Testis (tissue), 3 donors: ENCODE measurements around the gene ARSA. TPM values are rescaled to one million over a fixed set of nuclear protein-coding genes. Genes with fewer than 3 reads are reported as not detected.

Source experiments
- DNase-seq: peaks from one replicate; pipeline ENCODE4 v3.0.0-alpha.2; 2019
- H3K27ac ChIP-seq, 2 donors: fragments of 200-600 bp; sonication (generic); one replicate each; pipeline ENCODE4 v1.5.1; 2019
- H3K27me3 ChIP-seq: fragments of 200-600 bp; sonication (generic); one replicate; pipeline ENCODE4 v1.5.1; 2019
- H3K36me3 ChIP-seq: fragments of 200-600 bp; sonication (generic); one replicate; pipeline ENCODE4 v1.5.1; 2017; ENCODE audit warnings: low read depth; ENCODE audit errors: missing control alignments
- H3K4me1 ChIP-seq: fragments of 200-600 bp; sonication (generic); one replicate; pipeline ENCODE4 v1.5.1; 2019
- H3K4me3 ChIP-seq, 2 donors: fragments of 200-600 bp; sonication (generic); one replicate each; pipeline ENCODE4 v1.5.1; 2017 to 2019
- H3K9me3 ChIP-seq: fragments of 200-600 bp; sonication (generic); one replicate; pipeline ENCODE4 v1.5.1; 2017
- POLR2A ChIP-seq: fragments of 450-650 bp; IDR thresholded peaks from one replicate; pipeline ENCODE4 v1.6.1; 2017; ENCODE audit warnings: antibody characterized with exemption, mild to moderate bottlenecking, moderate library complexity
- WGBS, 2 donors: methylation state at CpG; one replicate each; pipeline ENCODE4 v1.1.5; 2018; 5-methylcytosine and 5-hydroxymethylcytosine counted together
- intact Hi-C: fragments of 100-400 bp; cut with DNase I; formaldehyde crosslinking; loops from one replicate; pipeline ENCODE4 v1.15.1; 2023; ENCODE audit warnings: low total_unique reads
- polyA plus RNA-seq: library from polyadenylated mRNA; stranded (reverse); fragments of 350-450 nt; fragmentation: Illumina TruSeq; extraction: RNeasy Lipid Tissue Mini Kit (QIAGEN cat#74804); gene quantifications from one replicate; pipeline ENCODE4 v1.2.3, GENCODE V29; 2014; ENCODE audit warnings: low read depth, low replicate concordance; ENCODE audit not compliant: insufficient read depth
- total RNA-seq, 2 donors: library from RNA; depleted of rRNA; stranded (reverse); fragments of >200 nt; gene quantifications; one replicate each; pipeline ENCODE4 v1.2.3, GENCODE V29; 2016
- TF ChIP-seq, protein P1 (sequence below), 3 experiments: fragments of 450-650 bp in 2 of 3; fragments of 200-600 bp in 1 of 3; sonication (generic) in 1 of 3; IDR thresholded peaks; one replicate each; pipeline ENCODE4 v1.5.1; 2016 to 2019; ENCODE audit warnings: antibody characterized with exemption in 3 of 3, mild to moderate bottlenecking in 2 of 3, moderate library complexity in 1 of 3

ARSA gene
- total and polyA plus RNA-seq, 3 donors from 2014 or later: 60.9 to 95.9 (median 73.5) TPM

DNA sequence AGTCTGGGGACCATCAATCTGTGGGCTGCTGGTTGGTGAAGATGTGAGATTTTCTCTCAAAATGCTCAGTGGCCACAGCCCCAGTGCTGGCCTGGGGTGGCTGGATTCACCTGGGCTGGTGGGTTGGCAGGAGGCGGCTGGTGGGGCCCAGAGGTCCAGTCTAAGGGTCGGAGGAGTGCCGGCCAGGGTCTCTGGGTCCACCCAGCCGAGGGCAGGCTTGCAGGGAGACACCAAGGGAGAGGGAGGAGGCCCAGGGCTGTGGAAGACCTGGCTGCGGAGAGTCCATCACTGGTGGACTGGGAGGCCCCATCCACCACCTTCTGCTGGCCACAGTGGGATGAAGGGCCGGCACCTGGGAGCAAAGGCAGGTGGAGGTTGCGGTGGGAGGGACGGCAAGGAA lies 44.1 kb upstream of the ARSA start:
- no peak for TF ChIP-seq POLR2A
- TF ChIP-seq, protein P1, sequence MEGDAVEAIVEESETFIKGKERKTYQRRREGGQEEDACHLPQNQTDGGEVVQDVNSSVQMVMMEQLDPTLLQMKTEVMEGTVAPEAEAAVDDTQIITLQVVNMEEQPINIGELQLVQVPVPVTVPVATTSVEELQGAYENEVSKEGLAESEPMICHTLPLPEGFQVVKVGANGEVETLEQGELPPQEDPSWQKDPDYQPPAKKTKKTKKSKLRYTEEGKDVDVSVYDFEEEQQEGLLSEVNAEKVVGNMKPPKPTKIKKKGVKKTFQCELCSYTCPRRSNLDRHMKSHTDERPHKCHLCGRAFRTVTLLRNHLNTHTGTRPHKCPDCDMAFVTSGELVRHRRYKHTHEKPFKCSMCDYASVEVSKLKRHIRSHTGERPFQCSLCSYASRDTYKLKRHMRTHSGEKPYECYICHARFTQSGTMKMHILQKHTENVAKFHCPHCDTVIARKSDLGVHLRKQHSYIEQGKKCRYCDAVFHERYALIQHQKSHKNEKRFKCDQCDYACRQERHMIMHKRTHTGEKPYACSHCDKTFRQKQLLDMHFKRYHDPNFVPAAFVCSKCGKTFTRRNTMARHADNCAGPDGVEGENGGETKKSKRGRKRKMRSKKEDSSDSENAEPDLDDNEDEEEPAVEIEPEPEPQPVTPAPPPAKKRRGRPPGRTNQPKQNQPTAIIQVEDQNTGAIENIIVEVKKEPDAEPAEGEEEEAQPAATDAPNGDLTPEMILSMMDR (IDR thresholded peaks at IDR 0.05): no peak
- H3K27me3 ChIP-seq: no peaks in the 10 kb centered on the region
- DNase-seq: no peak
- intact Hi-C loops: no loop called here
- H3K27ac ChIP-seq: no peak overlapping the region
- no peaks in the 10 kb centered on the region for H3K9me3 ChIP-seq
- 60 to 79% methylated on average over 4 to 8 of the region's 8 CpGs for WGBS, 2 donors
- H3K4me3 ChIP-seq: no peak overlapping the region
- H3K4me1 ChIP-seq: peaks cover 6% of the 10 kb centered on the region
- no peaks in the 10 kb centered on the region for H3K36me3 ChIP-seq

DNA sequence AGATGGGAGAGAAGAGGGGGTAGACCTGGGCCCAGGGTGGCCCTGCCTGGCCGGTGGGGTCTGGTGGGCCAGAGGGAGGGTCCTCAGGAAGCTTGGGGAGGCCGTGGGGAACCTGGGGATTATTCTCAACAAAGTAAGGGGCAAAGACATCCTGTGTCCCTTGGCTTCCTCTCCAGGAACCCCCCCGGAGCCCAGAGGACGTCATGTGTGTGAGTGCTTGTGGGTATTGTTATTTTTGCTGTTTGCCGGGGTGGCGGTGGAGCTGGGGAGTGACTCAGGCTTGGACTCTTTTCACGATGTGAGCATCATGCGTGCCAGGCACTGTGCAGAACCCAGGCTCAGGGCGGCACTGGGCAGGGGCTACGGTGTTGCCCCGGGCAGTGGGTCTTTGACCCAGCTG lies 43.7 kb upstream of the ARSA start:
- Histone ChIP-seq H3K27ac (no peak overlapping the region), H3K36me3 (no peaks in the 10 kb centered on the region), H3K9me3 (no peaks in the 10 kb centered on the region), H3K4me3 (no peak overlapping the region), H3K27me3 (no peaks in the 10 kb centered on the region), H3K4me1 (peaks cover 6% of the 10 kb centered on the region)
- 47 to 80% methylated on average over 5 to 11 of the region's 11 CpGs for WGBS, 2 donors
- intact Hi-C loops: no loop called here
- DNase-seq: no peak
- TF ChIP-seq, protein P1 (IDR thresholded peaks at IDR 0.05): no peak
- TF ChIP-seq POLR2A: no peak

DNA sequence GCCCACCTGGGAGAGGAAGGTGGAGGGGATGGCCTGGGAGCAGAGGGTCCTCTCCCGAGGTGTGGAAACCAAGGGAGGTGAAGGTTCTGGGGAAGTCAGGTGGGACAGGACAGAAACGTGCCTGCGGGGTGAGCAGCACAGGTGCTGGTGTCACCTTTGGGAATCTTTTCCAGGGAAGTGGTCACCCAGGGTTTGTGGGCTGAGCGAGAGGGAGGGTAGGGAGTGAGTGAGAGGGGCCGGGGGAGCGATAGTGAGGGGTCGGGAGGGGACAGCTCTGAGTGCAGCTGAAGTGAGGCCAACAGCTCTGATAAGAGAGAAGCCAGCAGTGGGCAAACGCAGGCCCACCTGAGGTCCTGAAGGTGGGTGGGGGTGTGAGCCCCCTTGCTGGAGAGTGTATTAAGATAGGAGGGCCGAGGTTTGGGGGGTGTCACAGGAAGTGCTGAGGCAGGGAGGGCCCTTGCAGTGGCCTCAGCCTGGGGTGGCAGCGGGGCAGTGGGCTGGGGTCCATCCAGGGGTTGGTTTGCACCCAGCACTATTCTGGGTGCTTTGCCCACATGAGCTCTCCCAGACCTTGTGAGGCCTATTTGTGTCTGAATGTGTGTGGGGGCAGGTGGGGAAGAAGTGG lies 43.1 kb upstream of the ARSA start:
- no peak for TF ChIP-seq POLR2A
- TF ChIP-seq, protein P1 (IDR thresholded peaks at IDR 0.05): no peak
- no peak overlapping the region for H3K4me3 ChIP-seq
- WGBS, 2 donors: 65 to 73% methylated on average over 10 of the region's 10 CpGs
- DNase-seq: no peak
- no peaks in the 10 kb centered on the region for H3K36me3 ChIP-seq
- H3K4me1 ChIP-seq: peaks cover 6% of the 10 kb centered on the region
- intact Hi-C loops: no loop called here
- no peaks in the 10 kb centered on the region for H3K9me3 ChIP-seq
- no peak overlapping the region for H3K27ac ChIP-seq
- no peaks in the 10 kb centered on the region for H3K27me3 ChIP-seq

DNA sequence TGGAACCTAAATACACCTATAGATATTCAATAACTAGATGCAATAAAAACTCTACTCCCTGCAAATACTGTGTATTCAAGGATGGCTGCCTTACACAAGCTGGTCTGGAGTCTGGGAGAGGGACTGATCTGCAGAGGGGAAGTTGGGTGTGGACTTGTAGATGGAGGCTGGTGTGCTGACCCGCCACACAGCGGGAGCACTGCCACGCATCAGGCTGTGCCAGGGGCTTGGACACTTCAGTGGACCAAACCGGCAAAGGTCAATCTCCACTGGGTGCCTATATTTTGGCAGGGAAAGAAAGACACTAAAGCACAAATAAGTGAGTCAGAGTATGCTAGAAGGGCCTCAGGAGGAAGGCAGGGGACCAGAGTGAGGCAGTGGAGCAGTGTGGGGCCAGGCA lies 42.6 kb upstream of the ARSA start:
- intact Hi-C loops: no loop called here
- Histone ChIP-seq H3K27me3 (no peaks in the 10 kb centered on the region), H3K4me3 (no peak overlapping the region), H3K4me1 (peaks cover 6% of the 10 kb centered on the region), H3K27ac (no peak overlapping the region), H3K9me3 (no peaks in the 10 kb centered on the region), H3K36me3 (no peaks in the 10 kb centered on the region)
- WGBS, 2 donors: 66 to 92% methylated on average over 4 of the region's 4 CpGs
- TF ChIP-seq POLR2A: no peak
- no peak for DNase-seq

DNA sequence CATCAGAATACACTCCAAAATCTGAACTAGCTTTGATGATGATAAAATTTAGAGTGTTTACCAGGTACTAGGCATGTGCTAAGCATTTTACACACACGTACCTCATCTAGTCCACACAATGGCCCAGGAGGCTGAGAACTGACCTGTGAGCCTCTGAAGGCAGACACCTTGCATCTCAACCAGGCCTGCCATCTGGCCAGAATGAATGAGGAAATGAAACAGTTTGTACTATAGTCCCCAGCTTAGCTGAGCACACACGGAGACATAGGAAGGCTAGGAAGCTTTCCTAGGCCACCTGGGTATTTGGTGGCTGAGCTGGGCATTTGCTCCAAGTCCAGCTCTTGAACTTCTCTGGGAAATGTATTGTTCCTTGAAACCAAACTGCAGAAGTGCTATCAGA lies 37.8 kb upstream of the ARSA start:
- Histone ChIP-seq H3K4me1 (no peaks in the 10 kb centered on the region), H3K36me3 (no peaks in the 10 kb centered on the region), H3K27ac (no peak overlapping the region), H3K4me3 (no peak overlapping the region), H3K27me3 (no peaks in the 10 kb centered on the region), H3K9me3 (no peaks in the 10 kb centered on the region)
- no peak for DNase-seq
- intact Hi-C loops: no loop called here
- no peak for TF ChIP-seq POLR2A
- TF ChIP-seq, protein P1 (IDR thresholded peaks at IDR 0.05): no peak
- 78 to 88% methylated on average over 2 of the region's 2 CpGs for WGBS, 2 donors
